ENCODE measurements around the gene AMBN. TPM values are rescaled to one million over a fixed set of nuclear protein-coding genes. Genes with fewer than 3 reads are reported as not detected.

AMBN gene
- polyA plus RNA-seq, 1 donor (not counting 4 experiments of a cell fraction or from before 2014, with no cell fraction given) = not detected

DNA sequence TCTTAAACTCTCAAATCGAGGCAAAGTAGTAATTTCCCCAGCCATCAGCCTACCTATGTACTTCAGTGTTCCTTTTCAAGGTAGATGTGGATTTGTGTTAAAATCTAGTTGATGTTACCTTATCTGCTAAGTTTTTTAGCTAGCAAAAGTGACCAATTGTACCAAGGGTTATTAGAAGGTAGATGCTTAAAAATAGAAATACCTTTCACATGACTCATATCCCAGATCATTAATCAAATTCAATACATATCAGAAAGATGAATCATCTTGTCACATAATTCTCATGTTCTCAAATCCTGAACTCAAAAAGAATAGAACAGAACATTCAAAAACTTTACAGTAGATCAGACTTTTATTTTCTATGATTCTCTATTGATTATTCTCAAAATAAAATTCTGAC, 40.0 kb downstream of the AMBN start:
- TF ChIP-seq EZH2 (IDR thresholded peaks at IDR 0.05; ENCODE audit: low read length) = no peak
- no peak for TF ChIP-seq CTCF (optimal IDR thresholded peaks at IDR 0.05 in 1 of 3, IDR thresholded peaks at IDR 0.05 in 1 of 3, conservative IDR thresholded peaks at IDR 0.05 in 1 of 3; ENCODE audit: extremely low read depth in 1 of 3, insufficient read depth in 2 of 3, low read length in 3 of 3)
- DNase-seq (ENCODE audit: low read depth, low spot score) = peak; percentile 17
- no peak overlapping the region for H3K4me3 ChIP-seq (ENCODE audit: control insufficient read depth in 2 of 3, extremely low read depth in 1 of 3, insufficient read depth in 2 of 3, low read depth in 1 of 3, low read length in 3 of 3)
- H3K36me3 ChIP-seq (ENCODE audit: control insufficient read depth in 2 of 2, extremely low read depth in 1 of 2, insufficient read depth in 2 of 2, low read length in 2 of 2) = no peaks in the 10 kb centered on the region
- no peak overlapping the region for H3K27ac ChIP-seq (ENCODE audit: control insufficient read depth, insufficient read depth, low read length)
- no peaks in the 10 kb centered on the region for H3K9me1 ChIP-seq (ENCODE audit: control insufficient read depth, extremely low read depth, insufficient read depth, low read length)
- no peak overlapping the region for H2AFZ ChIP-seq (ENCODE audit: control insufficient read depth, low read length)
- H3K9ac ChIP-seq (ENCODE audit: control insufficient read depth, extremely low read depth, insufficient read depth, low read length) = no peak overlapping the region
- no peaks in the 10 kb centered on the region for H3K79me2 ChIP-seq (ENCODE audit: control insufficient read depth, insufficient read depth, low read length)
- no peaks in the 10 kb centered on the region for H3K9me3 ChIP-seq (ENCODE audit: control insufficient read depth, low read depth, low read length)
- peaks cover 8% of the 10 kb centered on the region for H3K4me1 ChIP-seq (ENCODE audit: control insufficient read depth, extremely low read depth, insufficient read depth, low read length)
- peak; percentile 26 for FAIRE-seq
- dilution Hi-C loops (cut with MboI; ENCODE audit: extremely low pct_ligation_motif_present, low sequenced_read_pairs) = no loop called here
- H3K4me2 ChIP-seq (ENCODE audit: control insufficient read depth, extremely low read depth, insufficient read depth, low read depth, low read length) = peak overlapping the region; percentile 30
- H3K27me3 ChIP-seq (ENCODE audit: control insufficient read depth, extremely low read depth, insufficient read depth, low read length) = no peaks in the 10 kb centered on the region
- H4K20me1 ChIP-seq (ENCODE audit: control insufficient read depth, extremely low read depth, insufficient read depth, low read length) = no peaks in the 10 kb centered on the region

- peaks cover 8% of the 10 kb centered on the region for H3K4me1 ChIP-seq (ENCODE audit: control insufficient read depth, extremely low read depth, insufficient read depth, low read length)
- H3K9me3 ChIP-seq (ENCODE audit: control insufficient read depth, low read depth, low read length) = no peaks in the 10 kb centered on the region
- no peak overlapping the region for H2AFZ ChIP-seq (ENCODE audit: control insufficient read depth, low read length)
- DNase-seq (ENCODE audit: low read depth, low spot score) (no peak), FAIRE-seq (no peak)
- dilution Hi-C loops (cut with MboI; ENCODE audit: extremely low pct_ligation_motif_present, low sequenced_read_pairs) = no loop called here
- no peaks in the 10 kb centered on the region for H4K20me1 ChIP-seq (ENCODE audit: control insufficient read depth, extremely low read depth, insufficient read depth, low read length)
- no peak overlapping the region for H3K4me3 ChIP-seq (ENCODE audit: control insufficient read depth in 2 of 3, extremely low read depth in 1 of 3, insufficient read depth in 2 of 3, low read depth in 1 of 3, low read length in 3 of 3)
- no peak overlapping the region for H3K27ac ChIP-seq (ENCODE audit: control insufficient read depth, insufficient read depth, low read length)
- no peaks in the 10 kb centered on the region for H3K9me1 ChIP-seq (ENCODE audit: control insufficient read depth, extremely low read depth, insufficient read depth, low read length)
- H3K9ac ChIP-seq (ENCODE audit: control insufficient read depth, extremely low read depth, insufficient read depth, low read length) = no peak overlapping the region
- no peaks in the 10 kb centered on the region for H3K79me2 ChIP-seq (ENCODE audit: control insufficient read depth, insufficient read depth, low read length)
- no peak overlapping the region for H3K4me2 ChIP-seq (ENCODE audit: control insufficient read depth, extremely low read depth, insufficient read depth, low read depth, low read length)
- no peaks in the 10 kb centered on the region for H3K36me3 ChIP-seq (ENCODE audit: control insufficient read depth in 2 of 2, extremely low read depth in 1 of 2, insufficient read depth in 2 of 2, low read length in 2 of 2)
- TF ChIP-seq CTCF (optimal IDR thresholded peaks at IDR 0.05 in 1 of 3, IDR thresholded peaks at IDR 0.05 in 1 of 3, conservative IDR thresholded peaks at IDR 0.05 in 1 of 3; ENCODE audit: extremely low read depth in 1 of 3, insufficient read depth in 2 of 3, low read length in 3 of 3) (no peak), EZH2 (IDR thresholded peaks at IDR 0.05; ENCODE audit: low read length) (no peak)
- H3K27me3 ChIP-seq (ENCODE audit: control insufficient read depth, extremely low read depth, insufficient read depth, low read length) = no peaks in the 10 kb centered on the region
Observed at GRCh38 chr4:70634482-70634881, 42.4 kb downstream of the AMBN start.
